AG08396 (cell line): Measurements from ENCODE around the gene HDAC10.

Experiments
- DNase-seq: peaks from one replicate; pipeline ENCODE4 v3.0.0; 2012; ENCODE audit warnings: low spot score, mixed read lengths

HDAC10 gene

DNA sequence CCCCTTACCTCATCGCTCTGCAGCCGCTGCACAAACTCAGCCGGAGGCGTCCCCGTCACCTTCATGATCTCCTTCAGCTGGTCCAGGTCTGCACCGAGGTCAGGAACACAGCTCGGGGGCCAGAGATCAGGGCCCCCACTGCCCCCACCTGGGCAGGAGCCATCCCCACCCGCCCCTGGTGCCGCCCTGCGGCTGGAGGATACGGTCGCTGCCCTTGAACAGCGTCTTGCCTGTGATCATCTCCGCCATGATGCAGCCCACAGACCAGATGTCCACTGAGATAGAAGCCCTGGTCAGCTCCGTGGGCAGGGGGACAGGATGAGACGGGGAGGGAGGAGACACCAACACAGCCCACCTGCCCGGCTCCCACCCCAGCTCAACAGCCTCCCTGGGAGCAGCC, 4.5 kb upstream of the HDAC10 start:
- DNase-seq = no peak

DNA sequence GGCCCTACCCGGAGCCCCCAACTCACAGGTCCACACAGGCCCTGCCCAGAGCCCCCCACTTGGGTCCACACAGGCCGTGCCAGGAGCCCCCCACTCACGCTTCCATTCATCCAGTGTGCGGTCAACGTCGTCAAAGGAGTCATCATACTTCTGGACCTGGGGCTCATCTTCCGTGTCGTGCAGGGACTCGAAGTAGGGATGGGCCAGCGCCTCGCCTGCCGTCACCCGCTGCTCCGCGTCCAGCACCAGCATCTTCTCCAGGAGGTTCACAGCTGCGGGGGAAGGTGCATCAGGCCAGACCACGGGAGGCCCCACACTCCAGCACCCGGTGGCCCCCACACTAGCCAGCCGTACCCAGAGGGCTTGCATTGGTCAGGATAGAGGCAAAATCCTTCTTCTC, 4.0 kb upstream of the HDAC10 start:
- no peak for DNase-seq

DNA sequence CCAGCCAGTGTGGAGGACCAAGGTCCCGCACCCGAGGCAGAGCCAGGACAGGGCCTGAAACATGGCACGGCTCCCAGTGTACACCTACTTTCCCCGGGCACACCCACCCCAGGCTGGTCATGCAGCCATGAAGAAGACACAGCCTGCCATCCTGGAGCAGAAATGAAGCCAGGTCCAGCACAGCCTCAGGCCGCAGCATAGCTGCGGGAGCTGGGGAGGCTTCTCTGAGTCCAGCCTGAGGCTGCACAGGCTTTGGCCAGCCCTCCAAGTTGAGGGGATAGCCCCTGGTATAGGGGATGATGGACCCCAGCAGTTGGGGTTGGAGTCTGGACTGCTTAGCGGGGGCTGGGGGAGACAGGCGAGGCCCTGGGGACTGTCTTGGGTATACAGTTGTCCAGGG, 2.9 kb upstream of the HDAC10 start:
- no peak for DNase-seq

DNA sequence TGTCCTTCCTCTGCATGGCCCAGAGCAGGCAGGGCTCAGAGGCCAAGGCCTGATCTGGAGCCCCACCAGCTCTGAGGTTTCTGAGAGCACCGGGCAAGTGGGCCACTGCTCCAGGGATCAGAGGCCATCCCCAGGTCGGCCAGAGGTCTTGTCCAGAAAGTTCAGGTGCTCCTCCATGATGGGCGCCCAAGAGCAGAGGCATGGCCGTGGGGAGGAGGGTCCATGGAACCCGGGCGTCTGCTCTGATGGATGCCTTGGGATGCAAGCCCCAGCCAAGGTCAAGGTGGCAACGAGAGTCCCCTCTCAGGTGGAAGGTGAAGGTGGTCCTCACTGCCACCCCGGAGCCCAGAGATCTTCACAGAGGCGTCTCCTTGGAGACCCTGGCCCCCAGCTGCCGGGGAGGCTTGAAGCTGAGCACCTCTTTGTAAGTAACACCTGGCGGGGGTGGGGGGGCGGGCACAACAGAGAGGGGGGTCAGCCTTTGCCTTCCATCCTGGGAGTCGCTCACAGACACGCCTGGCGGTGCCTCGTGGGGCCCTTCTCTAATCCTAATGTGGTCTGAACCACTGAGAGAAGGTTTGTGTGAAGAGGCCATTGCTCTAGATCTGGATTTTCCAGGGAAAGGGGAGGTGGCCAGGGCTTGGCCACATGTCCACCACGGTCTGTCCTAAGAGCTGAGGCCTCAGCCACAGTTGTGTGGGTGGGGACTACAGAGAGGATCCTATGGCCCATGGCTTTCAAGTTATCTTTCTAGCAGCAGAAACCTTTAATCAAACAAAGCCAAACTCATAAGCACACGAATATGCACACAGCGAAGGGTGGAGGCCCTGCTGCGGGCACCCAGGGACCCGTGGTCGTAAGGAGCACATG, 2.2 kb upstream of the HDAC10 start:
- DNase-seq = no peak

DNA sequence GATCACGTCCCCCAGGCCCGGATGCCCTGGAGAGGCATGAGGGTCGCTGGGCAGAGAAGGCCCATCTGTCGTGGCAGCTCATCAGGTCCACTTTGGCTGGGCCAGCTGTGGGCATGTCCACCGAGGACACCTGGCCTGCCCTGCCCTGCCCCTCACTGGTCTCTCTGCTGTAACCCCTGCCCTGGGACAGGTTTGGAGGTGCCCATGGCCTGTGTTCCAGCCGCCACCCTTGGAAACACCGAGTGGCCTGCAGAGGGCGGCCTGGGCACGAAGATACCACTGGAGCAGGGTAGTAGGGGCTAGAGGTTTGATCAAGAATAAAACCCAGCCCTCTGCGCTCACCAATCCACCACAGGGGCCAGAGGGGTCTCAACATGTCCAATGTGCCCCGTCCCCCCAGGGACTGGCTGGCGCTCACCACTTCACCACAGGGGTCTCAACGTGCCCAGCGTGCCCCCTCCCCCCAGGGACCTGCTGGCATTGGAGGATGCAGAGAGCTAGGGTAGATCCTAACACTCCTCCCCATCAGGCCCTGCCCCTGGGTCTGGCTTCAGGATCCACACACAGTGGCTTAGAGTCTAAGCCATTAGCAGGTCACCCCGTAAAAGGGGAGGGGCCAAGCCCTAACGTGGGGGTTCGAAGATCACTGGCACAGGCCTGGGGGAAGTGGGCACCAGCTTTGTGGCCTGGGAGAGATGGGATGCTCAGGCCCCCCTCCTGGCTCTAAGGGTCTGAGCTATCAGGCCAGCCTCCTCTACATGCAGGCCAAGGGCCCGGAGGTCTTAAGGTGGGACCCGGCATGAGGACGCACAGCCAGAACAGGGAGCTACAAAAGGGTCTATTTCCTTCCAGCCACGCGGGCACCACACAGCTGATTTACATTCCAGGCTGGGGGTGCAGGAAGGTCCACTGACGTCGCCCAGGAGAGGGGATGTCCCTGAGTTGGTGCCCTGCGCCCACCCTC, 1.3 kb upstream of the HDAC10 start:
- DNase-seq = peak; percentile 85

DNA sequence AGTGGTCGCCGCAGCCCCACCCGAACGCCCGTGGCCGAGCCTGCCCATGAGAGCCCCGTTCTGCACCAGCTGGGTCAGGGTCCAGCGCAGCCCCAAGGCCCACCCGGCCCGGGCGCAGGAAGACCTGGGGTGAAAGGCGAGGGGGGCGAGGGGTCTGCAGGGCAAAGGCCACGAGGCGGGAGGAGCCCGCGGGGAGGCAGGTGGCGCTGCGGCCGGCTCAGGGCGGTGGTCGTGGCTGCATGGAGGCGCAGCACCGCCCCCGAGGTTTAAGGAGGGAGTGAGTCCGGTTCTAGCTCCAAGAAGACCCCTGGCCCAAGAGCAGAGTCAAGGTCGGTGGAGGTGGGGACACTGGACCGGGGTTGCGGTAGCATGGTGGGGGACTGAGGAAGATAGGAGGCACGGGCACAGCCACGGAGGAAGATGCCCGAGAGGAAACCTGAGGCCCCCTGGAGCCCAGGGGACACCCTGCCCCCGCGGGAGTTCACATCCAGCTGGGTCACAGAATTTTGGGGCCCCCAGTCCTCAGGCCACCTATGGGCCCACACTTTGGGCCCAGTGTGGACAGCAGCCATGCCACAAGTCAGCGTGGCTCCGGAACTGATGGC, 514 bp upstream of the HDAC10 start:
- no peak for DNase-seq

DNA sequence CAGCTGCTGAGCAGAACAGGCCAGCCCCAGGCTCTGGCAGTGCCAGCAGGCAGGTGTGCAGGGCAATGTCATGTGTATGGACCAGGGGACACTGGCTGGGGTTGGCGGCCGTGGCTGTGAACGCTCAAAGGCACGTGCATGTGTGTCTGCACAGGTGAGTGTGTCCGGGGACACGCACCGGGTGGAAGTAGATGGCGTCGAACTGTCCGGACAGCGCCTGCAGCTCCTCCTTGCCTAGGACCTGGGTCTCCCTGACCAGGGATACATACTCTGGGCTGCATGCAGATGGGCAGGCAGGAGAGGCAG, 863 bp downstream of the HDAC10 start:
- no peak for DNase-seq

DNA sequence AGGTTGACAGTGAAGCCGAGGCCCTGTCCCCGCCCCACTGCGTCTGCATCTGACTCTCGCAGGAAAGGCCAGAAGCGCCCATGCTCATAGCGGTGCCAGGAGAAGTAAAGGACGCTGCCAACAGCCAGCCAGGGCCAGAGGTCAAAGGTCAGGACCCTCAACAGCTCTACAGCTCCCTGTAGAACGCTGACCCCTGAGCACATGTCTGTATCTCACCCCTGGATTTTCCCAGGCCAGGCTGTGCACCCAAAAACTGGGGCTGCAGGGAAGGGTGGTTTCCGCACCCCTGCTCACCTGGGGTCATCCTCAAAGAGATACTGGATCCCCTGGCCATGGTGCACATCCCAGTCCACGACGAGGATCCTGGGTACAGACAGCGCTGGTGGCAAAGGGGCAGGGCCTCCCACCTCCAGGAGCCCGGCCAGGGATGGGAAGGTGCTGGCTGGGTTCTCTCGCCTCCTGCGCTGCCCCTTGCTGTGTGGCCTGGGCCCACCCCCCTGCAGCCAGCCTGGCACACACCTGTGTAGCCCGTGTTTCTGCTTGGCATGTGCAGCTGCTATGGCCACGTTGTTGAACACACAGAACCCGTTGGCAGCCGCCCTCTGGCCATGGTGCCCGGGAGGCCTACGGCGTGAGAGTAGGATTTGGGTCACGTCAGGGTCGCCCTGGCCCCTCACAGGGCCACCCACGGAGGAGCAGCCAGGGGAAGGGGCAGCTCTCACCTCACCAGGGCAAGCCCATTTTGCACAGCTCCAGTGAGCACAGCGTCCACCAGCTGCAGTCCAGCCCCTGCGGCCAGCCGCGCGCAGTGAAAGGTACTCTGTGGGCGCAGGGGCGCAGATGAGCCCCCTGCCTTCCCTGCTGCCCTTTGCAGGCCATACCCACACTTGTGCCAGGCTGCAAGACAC, 1.5 kb downstream of the HDAC10 start:
- no peak for DNase-seq

DNA sequence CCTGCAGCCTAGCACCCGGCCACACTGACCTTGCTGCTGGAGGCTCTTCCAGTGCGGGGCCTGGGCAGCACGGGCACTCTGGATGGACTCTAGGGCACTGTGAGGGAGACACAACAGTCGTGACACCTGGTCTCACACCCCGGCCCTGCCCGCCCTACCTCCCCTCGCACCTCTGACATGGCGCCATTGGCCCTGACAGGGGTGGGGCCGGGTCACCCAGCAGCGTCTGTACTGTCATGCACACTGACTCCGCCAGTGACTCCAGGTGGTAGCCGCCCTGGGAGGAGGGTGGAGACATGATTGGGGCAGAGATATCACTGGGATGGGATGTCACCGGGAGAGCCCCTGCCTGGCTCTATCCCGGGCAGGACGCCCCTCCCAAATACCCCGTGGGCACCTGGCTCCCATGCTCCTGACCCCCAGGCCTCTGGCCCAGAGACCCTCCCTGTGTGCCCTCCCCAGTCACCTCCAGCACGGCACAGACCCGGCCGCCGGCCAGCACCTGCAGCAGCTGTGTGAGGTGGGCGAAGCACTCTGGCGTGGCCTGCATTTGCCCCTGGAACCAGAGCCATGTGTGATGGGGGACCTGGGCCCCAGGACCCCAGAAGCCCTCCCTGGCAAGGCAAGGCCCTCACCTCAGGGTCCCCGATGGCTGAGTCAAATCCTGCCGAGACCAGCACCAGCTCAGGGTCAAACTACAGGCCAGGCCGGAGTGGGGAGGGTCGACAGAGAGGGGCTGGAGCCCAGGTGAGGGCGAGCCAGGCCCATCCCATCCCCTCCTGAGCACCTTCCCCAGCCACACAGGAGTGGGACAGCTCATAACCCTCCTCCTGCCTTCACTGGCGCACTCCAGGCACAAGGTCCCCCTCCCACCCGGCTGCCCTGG, 2.6 kb downstream of the HDAC10 start:
- DNase-seq = no peak

DNA sequence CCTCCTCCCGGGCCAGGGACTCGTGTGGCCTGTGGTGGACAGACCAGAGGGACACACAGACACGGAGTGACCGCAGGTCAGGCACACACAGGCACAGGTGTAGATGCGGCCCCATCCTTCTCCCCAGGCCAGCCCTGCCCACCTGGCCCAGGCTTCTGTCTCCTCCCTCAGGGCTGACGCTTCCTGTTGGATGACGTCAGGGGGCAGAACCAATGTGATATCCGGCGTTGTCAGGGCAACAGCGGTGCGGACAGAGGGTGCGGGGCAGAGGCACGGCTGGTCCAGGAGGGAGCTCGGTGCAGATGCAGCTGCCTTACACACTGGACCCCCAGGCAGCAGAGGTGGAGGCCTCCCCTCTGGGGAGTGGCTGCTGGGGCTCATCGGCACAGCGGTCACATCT, 3.3 kb downstream of the HDAC10 start:
- DNase-seq = peak; percentile 62

DNA sequence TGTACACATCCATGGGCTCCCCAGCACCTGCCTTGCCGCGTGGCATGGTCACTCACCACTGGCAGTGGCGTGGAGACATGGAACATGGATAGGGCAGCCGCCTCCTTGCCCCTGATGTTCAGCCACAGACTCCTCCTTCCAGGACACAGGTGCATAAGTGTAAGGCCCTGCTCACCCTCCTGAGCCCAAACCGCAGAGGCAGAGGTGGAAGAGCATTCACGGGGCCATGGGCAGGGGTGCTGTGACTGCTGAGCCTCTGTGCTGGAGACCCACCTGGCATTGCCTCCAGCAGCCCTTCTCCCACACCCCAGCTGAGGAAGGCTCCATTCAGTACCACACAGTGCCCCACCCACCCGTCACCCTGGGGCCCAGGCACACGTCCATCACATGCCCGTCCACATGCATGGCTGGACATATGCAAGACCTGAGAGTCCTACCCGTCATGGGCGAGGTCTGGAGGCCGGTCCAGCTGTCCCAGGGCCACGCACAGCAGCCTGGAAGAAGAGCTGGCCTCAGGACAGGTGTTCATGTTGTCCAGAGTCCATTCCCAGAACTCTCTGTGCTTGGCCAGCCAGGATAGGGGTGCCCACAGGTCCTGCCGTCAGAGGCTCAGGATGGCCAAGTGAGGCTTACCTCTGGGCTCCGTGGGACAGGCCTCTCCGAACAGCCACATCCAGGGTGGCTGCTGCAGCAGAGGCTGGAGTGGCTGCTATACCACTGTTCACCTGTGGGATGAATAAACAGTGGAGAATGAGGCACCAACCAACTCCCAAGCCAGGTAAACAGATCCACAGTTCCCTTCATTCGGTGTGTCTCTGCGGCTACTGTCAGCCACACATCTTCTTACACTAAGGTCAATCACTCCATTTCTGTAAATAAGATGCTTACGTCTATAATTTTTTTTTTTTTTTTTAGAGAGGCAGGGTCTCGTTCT, 4.6 kb downstream of the HDAC10 start:
- DNase-seq = no peak

DNA sequence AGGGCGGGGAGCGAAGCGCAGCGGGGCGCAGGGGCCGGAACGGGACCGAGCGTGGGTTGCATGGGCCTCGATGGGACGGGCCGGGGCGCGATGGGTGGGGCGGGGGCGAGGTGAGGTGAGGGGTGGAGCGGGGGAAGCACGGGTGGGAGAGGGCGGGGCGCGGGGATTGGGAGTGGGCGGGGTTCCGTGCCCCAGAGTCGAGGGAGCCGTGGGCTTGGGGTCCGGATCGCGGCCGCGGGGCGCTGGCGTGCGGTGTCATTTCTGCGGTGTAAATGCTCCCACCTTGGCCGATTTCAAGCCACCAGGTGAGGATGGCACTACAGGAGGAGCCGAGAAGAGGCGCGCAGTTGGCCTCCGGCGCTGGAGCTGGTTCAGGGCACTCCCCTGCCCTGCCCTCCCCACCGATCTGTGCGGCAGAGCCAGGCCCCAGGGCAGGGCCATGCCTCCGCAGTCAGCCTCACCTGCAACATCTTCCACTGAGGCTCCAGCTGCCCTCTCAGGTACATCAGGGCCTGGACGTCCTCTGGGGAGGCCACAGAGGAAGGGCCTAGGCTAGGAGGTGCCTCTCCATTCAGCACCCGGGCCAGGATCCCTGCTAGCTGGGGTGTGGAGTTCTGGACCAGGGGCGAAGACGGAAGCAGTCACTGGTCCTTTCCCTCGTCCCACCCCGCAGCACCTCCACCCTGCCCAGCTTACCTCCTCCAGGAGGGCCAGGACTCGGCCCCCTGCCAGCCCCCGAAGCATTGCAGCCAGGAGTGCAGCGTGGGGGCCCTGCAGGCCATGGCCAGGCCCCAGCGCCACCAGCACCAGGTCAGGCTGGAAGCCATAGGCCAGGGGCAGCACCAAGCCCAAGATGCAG, 5.6 kb downstream of the HDAC10 start:
- no peak for DNase-seq

DNA sequence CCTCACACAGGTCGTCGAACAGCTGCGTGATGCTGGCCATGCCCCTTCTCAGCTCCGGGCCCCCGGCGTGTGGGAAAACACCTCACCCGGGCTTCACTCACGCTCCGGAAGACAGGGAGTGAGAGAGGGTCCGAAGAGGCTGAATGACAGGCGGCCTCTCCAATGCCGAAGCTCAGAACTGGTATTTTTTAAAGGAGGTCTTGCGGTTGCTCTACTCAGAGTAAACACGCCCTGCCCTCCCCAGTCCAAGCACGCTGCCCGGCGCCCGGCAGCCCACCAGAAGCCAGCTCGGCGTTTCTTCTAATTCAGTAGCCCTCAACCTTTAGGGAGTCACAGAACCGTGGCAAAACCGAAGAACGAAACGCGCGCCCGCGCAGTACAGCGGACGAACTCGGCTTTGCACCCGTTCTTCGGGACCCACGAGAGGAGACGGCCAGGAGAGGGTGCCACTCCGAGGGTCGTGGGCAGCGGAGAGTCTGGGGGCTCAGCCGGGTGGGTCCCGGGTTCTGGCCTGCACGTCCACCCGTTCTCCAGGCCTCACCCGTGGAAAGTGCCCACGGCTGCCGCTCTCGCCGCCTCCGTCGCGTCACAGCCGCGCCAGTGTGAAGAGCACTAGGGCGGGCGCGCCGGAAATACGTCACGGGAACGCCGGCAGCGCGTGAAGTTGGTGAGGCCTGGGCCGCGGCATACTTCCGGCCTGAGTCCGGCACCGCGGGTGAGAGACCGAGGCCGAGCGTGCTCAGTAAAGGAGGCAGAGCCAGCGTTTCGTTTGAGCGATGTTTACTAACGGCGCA, 6.4 kb downstream of the HDAC10 start, which contains the start of gene TUBGCP6:
Gene TUBGCP6 (minus strand): TSS at position 604 of the 794 bp plus-strand sequence. CDS start 564 bp downstream, at position 40.
- peak; percentile 96 for DNase-seq

DNA sequence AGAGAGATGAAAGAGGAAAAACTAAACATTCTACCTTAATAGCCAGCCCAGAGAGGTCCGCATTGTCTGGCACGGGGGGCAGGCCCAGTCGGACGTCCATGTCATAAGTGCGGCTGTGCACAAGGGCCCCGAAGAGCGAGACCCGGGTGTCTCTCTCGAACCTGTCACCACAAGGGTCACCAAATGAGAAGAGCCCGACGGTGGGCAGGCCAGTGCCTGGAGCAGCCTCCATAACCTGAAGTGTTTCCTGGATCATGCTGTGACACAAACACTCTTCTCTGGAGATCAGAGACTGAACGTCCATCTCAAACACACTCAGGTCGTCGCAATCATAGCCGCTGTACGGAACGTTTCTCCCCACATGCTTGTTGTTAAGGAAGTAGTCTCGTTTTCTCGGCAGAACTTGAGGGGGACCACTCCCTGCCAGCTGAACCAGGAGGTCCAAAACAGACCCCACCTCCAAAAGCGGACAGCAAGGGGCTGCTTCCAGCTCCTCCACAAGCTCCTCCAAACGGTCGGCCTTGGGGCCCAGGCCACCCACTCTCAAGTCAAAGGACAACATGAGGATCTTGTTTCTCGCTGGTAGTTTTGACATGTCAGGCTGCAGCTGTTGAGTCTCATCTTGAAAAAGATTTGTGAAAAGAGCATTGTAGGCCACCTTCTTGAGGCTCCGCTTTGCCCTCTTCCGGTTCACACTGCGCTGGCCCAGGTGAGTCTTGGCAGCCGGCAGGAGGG, 7.2 kb downstream of the HDAC10 start:
- no peak for DNase-seq

DNA sequence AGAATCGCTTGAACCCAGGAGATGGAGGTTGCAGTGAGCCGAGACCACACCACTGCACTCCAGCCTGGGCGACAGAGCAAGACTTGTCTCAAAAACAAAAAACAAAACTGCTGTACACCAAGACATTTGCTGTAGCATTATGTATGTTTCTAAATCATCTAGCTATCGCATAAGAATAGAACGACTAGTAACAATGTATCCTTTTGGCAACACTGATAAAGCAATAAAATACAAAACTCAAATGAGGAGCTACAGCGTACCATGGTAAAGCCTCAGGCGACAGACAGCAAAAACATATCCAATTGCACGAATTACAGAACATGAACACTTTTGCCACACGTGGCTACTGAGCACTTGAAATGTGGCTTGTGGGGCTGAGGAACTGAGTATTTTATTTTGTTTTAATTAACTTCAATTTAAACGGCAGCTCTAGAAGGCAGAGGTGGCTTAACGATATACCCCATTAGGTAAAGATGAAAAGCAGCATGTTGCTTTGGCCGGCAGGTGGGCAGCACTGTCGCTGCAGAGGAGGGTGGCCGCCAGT, 8.6 kb downstream of the HDAC10 start:
- no peak for DNase-seq

DNA sequence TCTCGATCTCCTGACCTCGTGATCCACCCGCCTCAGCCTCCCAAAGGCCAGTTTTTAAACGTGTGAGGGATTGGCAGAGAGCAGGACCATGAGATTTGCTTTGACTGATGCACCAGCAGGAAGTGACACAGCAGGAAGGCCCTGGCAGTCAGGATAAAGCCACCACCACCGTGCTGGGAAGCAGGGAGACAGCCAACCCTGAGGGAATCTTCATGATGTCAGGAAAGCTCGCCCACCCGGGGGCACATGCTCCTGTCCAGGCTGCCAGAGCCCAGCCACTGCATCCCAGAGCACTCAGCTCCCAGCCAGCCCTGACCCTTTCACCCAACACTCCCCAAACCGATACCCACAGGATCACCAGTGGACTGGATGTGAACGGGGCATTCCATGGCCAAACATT, 12.3 kb downstream of the HDAC10 start:
- DNase-seq = no peak
